Stimulated activated CD8-positive, alpha-beta memory T cell treated with anti-CD3 and anti-CD28 coated beads, Interleukin-15, amount 100 ng/mL, for 4 hours (primary cell): Measurements from ENCODE around the gene VDR.

Experiments used
- DNase-seq, 2 donors: peaks; one replicate each; pipeline ENCODE4 v3.0.0-alpha.2; 2020; ENCODE audit warnings: low read depth in 2 of 2

VDR gene

DNA sequence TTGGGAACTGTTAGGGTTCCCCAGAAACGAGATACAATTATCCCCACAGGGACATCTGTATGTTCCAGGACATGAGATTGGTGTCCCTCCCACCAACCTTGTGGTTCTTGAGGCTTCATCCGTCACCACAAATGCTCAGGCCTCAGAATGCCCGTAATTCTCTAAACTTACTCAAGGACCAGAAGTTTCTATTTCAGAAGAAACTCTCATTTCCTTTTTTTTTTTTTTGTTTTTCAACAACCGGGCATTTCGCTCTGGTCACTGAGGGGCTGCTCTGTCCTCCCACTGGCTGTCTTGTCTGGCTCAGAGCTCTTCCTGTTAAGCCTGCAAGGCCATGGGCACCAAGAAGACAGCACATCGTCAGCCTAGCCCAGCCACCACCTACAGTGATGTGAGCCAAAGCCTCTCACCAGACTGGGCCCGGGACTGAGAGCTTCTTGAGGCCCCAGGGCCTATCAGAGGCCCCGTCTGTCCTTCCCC lies 36.2 kb downstream of the VDR start:
- DNase-seq: no peak

- no peak for DNase-seq
These were observed 36.8 kb downstream of the VDR start for GRCh38 chr12:47868041-47868440.

DNA sequence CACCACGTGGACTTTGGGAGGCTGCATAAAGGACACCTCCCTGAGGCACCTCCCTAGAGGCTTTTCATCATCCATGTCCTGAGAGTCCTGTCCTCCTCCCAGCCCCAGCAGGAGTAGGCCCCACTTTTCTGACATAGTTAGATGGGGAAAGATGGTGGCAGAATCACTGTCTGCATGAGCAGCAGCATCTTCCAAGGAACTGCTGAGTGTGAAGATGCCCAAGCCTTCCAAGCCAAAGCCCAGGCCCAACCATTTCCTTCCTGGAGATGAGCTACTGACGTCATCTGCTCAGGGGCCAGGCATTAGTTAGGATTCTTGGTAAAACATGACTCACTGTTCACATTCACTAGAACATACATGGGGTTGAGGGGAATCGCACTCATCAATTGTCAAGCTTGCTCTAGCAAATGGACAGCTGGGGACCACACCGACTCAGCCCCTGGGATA lies 37.3 kb downstream of the VDR start:
- no peak for DNase-seq

GRCh38 chr12:47864646-47865235 lies 40.1 kb downstream of the VDR start:
- no peak for DNase-seq

- DNase-seq: no peak
These were observed 40.8 kb downstream of the VDR start for GRCh38 chr12:47863985-47864384.

DNA sequence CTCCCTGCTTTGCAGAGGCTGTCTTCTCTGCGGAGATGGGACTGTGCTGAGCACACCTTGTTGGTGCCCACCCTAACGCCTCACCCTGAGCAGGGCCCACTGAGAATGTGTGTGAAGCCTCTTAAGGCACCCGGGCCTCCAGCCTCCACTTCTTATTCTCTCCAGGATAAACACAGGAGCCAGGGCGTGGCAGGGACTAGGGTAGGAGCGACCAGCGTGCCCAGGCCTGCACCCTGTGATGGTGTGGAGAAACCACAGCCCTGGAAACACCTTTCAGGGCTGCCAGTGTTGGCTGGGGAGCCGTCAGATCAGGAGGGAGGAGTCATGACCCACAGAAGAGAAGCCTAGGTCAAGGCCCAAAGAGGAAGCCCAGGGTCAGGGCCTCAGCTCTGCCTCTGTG lies 41.3 kb downstream of the VDR start:
- no peak for DNase-seq

GRCh38 chr12:47862881-47863280 lies 41.9 kb downstream of the VDR start:
- no peak for DNase-seq

DNA sequence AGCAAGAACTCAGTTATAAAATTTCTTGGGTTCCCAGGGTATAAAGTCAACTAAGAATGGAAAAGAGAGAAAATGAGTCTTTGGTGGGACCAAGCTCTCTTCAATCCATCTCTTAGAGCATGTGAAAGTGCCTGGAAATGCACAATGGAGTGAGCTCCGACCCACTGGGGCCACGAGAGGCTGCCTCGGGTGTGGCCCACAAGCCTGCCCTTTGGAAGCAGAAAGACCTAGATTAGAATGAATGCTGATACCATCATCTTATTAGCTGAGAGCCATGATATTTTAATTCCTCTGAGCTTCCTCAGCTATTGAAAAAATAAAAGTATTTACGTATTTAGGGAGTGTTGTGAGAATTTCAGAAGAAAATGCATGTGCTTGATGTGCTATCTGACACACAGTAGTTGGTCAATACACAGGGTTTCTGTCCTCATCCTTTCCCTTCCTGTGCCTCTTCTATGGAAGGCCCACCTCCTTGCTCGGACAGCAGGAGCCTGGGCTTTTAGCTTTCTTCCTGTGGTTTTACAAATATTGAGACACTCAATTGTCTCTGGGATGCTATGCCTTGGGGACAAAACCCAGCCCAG lies 42.5 kb downstream of the VDR start:
- DNase-seq: no peak

DNA sequence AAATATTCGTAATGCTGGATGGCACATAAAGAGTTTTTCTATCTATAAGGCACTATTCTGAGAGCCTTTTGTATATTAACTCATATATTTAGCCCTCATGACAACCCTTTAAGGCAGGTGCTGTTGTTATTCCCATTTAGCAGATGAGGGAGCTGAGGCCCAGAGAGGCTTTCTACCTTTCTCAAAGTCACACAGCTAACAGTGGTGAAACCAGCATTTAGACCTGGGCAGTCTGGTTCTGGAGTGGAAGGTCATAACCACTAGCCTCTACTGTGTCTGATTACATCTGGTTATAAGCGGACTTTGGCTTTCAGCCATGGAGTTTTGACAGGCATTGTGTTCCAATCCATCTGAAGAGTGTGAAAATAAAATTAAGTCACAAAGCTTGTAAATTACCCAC lies 43.9 kb downstream of the VDR start:
- no peak for DNase-seq

- no peak for DNase-seq
These were observed 44.4 kb downstream of the VDR start for GRCh38 chr12:47860279-47860841.

GRCh38 chr12:47858511-47859266 lies 46.1 kb downstream of the VDR start:
- no peak for DNase-seq

GRCh38 chr12:47856721-47857575 lies 47.8 kb downstream of the VDR start:
- DNase-seq: no peak

GRCh38 chr12:47856094-47856493 lies 48.7 kb downstream of the VDR start:
- DNase-seq: no peak

GRCh38 chr12:47855502-47855901 lies 49.3 kb downstream of the VDR start:
- DNase-seq: no peak

- DNase-seq: no peak
These were observed 50.3 kb downstream of the VDR start for GRCh38 chr12:47854531-47854930.

GRCh38 chr12:47852096-47852571 lies 52.7 kb downstream of the VDR start:
- DNase-seq: no peak

DNA sequence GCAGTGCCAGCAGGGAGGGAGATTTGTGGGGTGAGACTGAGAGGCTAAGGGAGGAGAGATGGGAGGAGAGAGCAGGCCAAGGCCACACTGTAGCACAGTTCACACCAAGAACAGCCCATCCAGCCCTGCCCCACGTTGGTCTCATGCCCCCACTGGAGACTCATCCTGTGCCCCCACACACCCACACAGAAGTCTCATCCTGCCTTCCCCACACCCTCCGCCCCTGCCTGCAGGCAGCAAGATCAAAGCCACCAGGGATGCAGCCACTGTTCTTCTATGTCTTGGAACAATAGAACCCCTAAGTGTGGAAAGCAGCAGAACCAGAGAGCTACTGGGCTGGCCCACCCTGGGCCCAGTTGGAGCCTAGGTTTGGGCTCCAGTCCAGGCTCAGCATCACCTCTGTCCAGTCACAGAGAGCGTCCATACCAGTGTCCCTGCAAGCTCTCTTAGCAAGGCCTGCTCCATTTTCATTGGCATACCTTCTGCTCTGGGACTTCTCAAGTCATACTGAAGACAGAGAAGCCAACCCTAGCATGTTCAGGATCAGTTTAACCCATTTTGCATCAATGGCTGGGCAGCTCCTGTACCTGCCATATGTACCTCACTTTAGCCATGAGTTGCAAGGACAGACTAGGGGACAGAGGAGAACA lies 53.4 kb downstream of the VDR start:
- DNase-seq: no peak

DNA sequence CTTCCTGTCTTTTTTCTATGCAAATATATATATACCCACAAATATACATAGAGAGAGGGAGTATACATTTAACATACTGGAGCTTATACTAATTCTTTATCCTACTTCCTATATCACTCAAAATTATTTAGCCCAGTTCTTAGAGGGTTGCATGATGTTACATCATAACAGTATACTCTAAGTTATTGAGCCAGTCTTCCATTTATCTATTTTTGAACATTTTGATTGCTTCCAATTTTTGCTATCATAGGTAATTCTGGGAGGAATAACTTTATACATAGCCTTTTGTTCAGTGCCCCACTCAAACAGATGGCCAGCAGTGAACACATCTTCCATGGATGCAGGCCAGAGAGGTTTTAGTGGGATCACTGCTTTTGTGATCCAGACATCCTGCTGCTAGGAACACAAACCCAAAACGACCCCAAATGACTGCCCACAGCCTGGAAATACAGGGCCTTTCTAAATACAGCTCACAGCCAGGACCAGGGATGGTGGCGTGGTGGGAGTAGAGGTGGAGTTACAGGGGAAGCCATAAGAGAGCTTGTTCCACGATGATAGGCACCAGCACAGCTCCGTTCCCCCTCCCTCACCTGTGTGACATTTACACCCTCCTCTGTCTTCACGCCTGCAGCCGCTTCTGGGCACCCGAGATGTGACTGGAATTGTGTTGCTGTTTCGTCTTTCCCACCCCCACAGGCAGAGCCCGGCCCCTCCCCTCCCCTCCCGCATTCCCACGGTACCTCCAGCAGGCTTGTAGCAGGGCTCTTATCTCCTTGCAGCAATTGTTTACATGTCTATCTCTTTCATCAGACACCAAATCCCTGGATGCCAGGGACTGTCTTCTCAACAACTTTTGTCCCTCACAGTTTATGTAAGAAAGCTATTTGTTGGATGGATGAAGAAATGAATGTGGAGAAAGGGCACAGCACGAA lies 54.4 kb downstream of the VDR start:
- no peak for DNase-seq

- no peak for DNase-seq
These were observed 55.5 kb downstream of the VDR start for GRCh38 chr12:47849261-47849660.

GRCh38 chr12:47848853-47849252 lies 55.9 kb downstream of the VDR start:
- no peak for DNase-seq
